ENCODE results near the gene CCDC172.

The CCDC172 gene

DNA sequence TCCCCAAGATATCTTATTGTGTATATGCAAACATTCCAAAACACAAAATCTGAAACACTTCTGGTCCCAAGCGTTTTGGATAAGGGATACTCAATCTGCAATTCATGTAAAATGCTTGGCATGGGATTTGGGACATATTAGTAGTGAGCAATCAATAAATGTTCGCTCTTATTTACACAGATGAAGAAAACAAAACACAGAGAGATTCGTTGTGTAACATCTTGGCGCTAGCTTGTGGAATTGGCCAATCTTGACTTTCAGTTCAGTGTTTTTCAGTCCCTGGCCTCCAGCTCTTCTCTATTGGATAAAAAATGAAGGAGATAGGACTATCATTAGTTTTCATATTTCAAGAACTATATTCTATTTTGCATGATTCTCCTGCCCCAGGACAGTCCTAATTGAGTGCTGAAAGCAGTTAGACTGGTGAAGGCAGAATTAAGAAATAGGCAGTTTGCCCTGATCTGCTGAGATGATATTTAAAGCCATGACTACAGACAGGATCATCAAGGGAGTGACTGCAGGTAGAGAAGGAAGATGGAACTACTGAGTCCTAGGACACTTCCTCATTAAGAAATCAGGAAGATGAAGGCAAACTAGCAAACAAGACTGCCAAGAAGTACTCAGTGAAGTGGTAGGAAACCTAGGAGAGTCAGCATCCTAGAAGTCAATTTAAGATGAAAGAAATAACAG lies 105.2 kb downstream of the CCDC172 start:
- no peak overlapping the region for H3K27ac ChIP-seq (ENCODE audit: low read depth, low read length, severe bottlenecking)
- H3K4me3 ChIP-seq (ENCODE audit: extremely low read depth, insufficient read depth, low read length, poor library complexity, severe bottlenecking), result no peak overlapping the region
- no peaks in the 10 kb centered on the region for H3K9me3 ChIP-seq (ENCODE audit: control insufficient read depth, low read length)
- no peaks in the 10 kb centered on the region for H3K4me1 ChIP-seq (ENCODE audit: control insufficient read depth, insufficient read depth, low read length, poor library complexity, severe bottlenecking)
- 100% methylated on average over 1 of the region's 4 CpGs; no CpG with 5 or more reads in 1 of the 2 experiments for WGBS, 2 experiments (ENCODE audit: insufficient coverage in 2 of 2)
- no peaks in the 10 kb centered on the region for H3K36me3 ChIP-seq (ENCODE audit: control insufficient read depth, insufficient read depth, low read length)
